ENCODE results near the gene IFIT1B. TPM values are rescaled to one million over a fixed set of nuclear protein-coding genes. Genes with fewer than 3 reads are reported as not detected.
A peak's percentile ranks its signal among the peaks of the same experiment; 100 is the strongest.
"Not testable (repeated sequence)": the region's sequence is repeated elsewhere in the genome, so short reads cannot be mapped to it uniquely, and the experiment has no call there.

Gene IFIT1B
- total RNA-seq, 1 donor from 2014 or later: 6.3 TPM

DNA sequence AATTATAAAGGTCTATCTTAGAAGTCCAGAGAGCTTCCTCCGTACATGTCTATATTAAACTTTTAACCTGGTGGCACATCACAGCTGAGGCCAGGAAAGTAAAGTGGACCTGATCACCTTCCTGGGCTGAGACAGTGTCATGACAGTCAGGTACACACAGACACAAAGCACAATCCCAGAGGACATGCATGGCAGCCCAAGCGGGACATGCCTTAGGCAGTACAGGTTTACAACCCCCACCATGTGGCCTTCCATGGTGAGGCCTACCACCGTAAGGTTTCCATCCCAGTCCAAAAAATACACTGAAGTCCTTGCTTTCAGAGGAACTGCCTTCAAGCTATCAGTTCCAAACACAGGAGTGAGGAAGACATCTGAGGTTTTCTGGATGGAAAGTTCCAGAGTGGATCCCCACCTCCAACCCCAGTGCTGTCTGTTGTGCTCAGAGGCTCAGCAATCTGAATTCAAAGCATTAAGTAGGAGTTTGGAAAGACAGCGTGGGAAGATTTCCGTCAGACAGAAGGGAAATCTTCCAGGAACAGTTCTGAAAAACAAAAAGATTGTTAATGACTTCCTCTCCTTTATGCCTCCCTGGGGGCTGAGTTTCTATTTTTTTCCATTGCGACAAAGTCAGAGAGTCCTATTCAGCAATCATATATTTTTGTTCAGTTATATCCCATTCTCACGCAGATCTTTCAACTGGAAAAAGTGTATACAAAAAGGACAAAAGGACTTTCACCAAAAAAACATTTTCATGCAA lies 30.0 kb upstream of the IFIT1B start:
- ATAC-seq (no peak), DNase-seq (ENCODE audit: low spot score) (no peak)
- intact Hi-C loops (cut with DNase I): no loop called here

- ATAC-seq (no peak), DNase-seq (ENCODE audit: low spot score) (no peak)
- intact Hi-C loops (cut with DNase I): no loop called here
These were observed 29.4 kb upstream of the IFIT1B start for GRCh38 chr10:89348481-89348880.

DNA sequence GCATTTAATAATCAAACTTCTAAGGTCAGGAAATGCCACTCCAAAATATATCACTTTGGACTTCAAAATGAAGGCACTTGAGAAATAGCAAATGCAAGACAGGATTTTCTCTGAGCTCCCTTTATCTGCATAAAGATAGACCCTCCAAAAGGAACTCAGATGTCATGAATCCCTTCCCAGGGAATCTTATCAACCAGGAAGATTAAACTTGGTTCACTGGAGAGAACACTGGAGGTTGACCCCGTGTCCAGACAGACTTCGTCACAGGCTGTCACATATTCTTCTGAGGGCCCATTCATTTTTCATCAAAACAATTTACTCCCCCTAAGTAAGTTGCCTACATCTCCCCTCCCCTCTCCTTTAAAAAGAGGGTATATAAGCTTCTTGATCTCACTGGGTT lies 28.9 kb upstream of the IFIT1B start:
- no peak for ATAC-seq
- intact Hi-C loops (cut with DNase I): no loop called here
- DNase-seq (ENCODE audit: low spot score): no peak

DNA sequence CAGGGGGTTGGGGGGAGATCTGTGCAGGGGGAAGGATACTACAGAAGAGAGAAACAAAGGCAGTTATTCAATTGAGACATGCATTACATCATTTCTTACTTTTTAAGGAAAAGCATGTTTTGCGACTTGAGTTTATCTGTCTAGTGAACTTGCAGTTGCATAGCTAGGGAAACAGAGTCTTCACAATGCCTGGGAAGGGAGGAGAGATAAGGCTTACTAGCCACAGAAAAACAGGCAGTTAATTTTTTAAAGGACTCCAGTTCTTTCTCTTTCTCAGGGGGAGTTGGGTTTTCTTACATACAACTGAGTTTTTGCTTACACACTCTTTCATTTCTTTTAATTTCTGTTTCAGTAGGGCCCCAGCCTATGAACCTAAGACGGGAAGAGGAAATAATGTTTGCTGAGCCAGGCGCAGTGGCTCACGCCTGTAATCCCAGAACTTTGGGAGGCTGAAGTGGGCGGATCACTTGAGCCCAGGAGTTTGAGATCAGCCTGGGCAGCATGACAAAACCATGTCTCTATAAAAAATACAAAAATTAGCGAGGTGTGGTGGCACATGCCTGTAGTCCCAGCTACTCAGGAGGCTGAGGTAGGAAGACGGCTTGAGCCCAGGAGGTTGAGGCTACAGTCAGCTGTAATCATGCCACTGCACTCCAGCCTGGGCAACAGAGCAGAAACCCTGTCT lies 27.1 kb upstream of the IFIT1B start:
- intact Hi-C loops (cut with DNase I); DNase-seq (ENCODE audit: low spot score): not testable (repeated sequence)
- peak; percentile 67 for ATAC-seq

DNA sequence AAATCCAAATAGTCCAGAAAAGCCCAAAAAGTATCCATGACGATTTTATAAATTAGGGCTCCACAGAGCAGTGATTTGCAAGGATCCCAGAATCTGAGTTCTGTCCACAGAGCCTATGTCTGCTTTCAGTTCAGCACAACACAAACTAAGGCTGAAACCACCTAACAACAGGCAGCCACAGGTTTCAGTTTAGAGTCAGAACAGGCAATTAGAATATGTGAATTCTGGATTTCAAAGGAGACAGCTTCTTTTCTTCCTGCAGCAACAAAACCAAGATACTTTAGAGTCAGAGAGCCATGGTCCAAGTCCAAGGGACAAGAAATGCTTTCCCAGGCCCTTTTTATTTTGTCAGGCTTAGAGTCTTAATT lies 26.5 kb upstream of the IFIT1B start:
- no peak for DNase-seq (ENCODE audit: low spot score)
- ATAC-seq: peak; percentile 31
- intact Hi-C loops (cut with DNase I): no loop called here

DNA sequence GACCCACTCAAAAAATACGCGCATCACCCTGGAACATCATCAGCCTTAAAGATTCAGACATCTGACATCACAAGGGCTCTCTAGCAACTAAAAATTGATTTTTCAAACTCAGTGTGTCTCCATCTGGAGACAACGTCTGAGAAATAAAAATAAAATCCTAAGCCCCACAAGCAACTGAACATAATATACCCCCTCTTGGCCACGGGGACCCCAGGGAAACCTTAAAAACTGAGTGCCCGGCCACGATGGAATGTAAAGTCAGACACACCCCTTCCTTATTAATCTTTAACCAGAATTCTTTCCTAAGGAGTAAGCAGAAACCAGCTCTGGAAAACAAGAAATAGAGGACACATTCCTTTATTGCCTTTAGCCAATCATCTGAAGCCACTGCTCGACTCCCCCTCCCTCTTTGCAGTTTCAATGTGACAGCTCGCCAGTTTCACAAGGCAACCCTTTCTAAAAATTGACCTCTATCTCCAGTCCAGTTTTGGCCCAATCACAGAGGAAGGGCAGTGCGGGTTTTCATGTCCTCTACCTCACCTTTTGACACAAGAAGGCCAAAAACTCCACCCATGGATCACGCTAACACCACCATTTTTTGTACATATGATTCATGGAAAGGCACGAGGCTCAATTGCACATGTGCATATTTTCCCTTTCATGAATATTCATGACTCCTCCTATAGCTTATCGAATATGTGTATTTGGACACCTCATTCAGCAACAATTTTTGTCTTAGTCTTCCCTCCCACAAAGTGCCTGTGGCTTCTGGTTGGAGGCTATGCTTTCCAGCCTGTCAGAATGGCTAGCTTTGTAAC lies 25.9 kb upstream of the IFIT1B start:
- ATAC-seq: peak; percentile 65
- DNase-seq (ENCODE audit: low spot score): no peak
- intact Hi-C loops (cut with DNase I): no loop called here

DNA sequence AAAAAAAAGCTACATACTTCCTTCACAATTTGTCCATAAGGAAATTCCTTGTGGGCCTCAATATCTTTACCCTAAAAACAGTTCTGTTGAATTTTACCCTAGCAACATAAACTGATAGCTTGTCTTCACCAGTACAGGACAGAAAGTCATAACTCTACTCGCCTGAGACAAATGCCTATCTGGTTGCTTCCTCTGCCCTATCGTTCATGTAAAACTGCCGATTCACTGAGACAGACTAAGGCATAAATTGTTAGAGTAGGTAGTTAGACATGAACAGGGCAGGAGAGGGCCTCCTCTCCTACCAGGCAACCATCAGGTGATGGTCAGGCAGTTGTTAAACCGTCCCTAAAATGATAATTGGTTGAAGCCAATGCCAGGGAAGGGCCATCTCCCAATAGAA lies 25.1 kb upstream of the IFIT1B start:
- intact Hi-C loops (cut with DNase I): no loop called here
- no peak for ATAC-seq
- no peak for DNase-seq (ENCODE audit: low spot score)

DNA sequence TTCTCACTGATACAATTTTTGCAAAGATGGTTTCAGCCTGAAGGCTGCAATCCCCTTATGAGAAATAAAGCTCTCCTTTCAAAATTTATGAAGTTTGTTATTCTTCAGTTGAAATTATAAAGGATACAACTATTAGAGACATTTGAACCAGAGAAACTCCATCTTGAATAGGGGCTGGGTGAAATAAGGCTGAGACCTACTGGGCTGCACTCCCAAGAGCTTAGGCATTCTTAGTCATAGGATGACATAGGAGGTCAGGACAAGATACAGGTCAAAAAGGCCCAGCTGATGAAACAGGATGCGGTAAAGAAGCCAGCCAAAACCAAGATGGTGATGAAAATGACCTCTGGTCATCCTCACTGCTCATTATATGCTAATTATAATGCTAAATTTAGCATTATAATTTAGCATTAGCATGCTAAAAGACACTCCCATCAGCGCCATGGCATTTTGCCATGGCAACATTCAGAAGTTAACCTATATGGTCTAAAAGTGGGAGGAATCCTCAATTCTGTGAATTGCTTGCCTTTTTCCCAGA lies 22.4 kb upstream of the IFIT1B start:
- no peak for DNase-seq (ENCODE audit: low spot score)
- intact Hi-C loops (cut with DNase I): no loop called here
- no peak for ATAC-seq

DNA sequence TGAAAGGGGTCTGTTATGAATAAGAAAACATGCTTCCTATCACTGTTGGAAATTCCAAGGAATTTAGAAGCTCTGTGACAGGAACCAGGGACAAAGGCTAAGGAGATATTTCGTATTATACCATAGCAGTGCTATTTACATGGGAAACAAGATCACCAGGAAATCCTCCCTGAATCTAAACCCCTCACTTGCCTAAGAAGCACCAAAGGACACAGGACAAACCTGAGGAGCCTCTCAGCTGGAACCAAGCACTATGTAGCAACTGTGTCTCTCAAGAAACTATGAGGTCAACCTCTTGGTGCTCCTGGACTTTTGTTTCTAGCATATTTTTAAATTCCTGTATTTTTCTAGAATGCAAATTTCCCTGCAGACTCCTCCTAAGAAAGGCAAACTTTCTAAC lies 20.8 kb upstream of the IFIT1B start:
- intact Hi-C loops (cut with DNase I): no loop called here
- DNase-seq (ENCODE audit: low spot score) (no peak), ATAC-seq (no peak)

GRCh38 chr10:89357975-89358374 lies 19.9 kb upstream of the IFIT1B start:
- intact Hi-C loops (cut with DNase I): no loop called here
- no peak for DNase-seq (ENCODE audit: low spot score)
- no peak for ATAC-seq

DNA sequence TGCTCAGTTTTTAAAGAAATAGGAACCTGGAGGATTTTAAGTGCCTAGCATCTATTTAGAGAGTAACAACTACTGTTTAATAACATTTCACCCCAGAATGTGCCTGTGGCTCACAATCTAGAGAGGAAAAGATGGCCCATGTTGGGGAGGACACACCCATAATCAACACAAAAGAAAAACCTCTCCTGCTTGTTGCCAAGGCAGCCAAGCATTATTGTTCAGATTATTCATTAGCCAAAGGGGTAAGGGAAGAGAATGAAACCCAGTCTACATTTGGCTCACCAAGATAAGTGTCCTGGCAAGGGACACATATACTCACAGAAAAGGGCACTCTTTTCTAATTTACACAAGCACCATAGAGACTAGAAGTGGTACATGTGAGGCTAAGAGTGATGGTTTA lies 17.7 kb upstream of the IFIT1B start:
- no peak for DNase-seq (ENCODE audit: low spot score)
- intact Hi-C loops (cut with DNase I): no loop called here
- ATAC-seq: no peak

- no peak for DNase-seq (ENCODE audit: low spot score)
These were observed 14.9 kb upstream of the IFIT1B start for GRCh38 chr10:89362929-89363328.

DNA sequence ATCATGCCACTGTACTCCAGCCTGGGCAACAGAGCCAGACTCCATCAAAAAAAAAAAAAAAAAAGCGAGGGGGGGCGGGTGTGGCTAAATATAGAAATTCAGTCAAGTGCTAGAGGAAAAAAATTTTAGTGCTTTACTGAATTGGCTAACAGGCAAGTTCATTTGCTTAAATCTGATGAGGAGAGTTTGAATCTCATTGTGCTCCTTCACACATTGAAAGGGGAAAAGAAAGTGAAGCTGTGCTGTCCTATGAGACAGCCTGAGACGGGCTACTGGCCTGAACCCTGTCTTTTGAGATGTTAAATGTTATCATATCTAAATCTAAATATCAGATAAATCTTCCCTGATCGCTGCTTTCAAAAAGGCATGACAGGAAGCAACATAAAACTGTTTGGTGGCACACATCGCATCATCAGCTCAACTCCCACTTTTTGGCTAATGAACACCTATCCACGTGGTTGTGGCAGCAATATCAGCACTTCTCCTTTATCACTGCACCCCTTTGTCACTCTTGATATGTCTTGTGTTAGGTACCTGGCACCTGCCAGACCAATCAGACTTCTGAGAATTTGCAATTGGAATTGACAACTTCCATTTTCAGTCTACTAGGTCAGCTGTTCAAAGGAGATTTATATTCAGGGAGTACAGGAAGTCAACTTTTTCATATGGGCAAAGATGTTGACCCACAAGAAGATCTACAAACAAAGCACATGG lies 14.0 kb upstream of the IFIT1B start:
- no peak for ATAC-seq
- no peak for DNase-seq (ENCODE audit: low spot score)
- intact Hi-C loops (cut with DNase I): no loop called here

More at GRCh38 chr10:89362929-89363328, 14.9 kb upstream of the IFIT1B start:
- ATAC-seq: no peak
- intact Hi-C loops (cut with DNase I): no loop called here

GRCh38 chr10:89364531-89364930 lies 13.3 kb upstream of the IFIT1B start:
- no peak for ATAC-seq
- DNase-seq (ENCODE audit: low spot score): no peak
- intact Hi-C loops (cut with DNase I): no loop called here

DNA sequence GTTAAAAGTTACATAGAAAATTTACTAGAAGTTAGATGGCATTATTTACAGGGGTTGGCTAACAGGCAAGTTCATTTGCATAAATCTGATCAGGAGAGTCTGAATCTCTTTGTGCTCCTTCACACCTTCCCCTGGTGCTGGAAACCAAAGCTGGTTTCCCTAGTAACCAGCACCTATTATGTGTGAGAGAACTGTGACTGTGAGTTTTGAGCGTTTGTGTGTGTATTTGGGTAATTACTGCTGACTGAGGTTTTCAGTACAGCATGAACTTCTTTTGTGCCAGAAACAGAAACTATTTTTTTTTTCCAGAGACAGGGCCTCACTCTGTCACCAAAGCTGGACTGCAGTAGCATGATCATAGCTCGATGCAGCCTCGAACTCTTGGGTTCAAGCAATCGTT lies 10.3 kb upstream of the IFIT1B start:
- ATAC-seq (peak; percentile 66), DNase-seq (ENCODE audit: low spot score) (no peak)
- intact Hi-C loops (cut with DNase I): no loop called here

DNA sequence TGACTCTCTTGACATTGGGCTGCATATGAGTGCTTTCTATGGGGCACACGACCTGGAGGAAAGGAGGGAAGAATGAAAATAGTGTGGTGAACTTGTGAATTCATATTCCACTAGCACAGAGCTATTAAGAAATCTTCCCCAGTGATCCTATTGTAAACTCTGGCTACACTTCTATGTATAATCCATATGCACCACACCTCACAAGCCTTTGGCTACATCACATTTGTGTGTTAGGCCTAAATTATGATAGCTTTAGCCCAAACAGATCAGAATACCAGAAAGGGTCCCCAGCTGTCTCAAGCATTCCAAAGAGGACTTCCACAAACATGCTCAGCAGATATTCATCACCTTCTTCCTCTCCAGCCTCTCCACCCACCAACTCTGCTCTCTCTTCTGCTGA lies 9.7 kb upstream of the IFIT1B start:
- intact Hi-C loops (cut with DNase I): no loop called here
- ATAC-seq (peak; percentile 14), DNase-seq (ENCODE audit: low spot score) (no peak)

GRCh38 chr10:89369156-89370105 lies 8.4 kb upstream of the IFIT1B start:
- intact Hi-C loops (cut with DNase I): no loop called here
- ATAC-seq (peak; percentile 28), DNase-seq (ENCODE audit: low spot score) (no peak)

GRCh38 chr10:89371079-89371478 lies 6.8 kb upstream of the IFIT1B start:
- ATAC-seq (no peak), DNase-seq (ENCODE audit: low spot score) (no peak)
- intact Hi-C loops (cut with DNase I): no loop called here

Measured in sciatic nerve (tissue), 2 donors.